ENCODE data around the gene PDZRN3. TPM values are rescaled to one million over a fixed set of nuclear protein-coding genes. Genes with fewer than 3 reads are reported as not detected.
A peak's percentile ranks its signal among the peaks of the same experiment; 100 is the strongest.

The PDZRN3 gene
- total RNA-seq, 1 donor from 2014 or later = 75.9 TPM

DNA sequence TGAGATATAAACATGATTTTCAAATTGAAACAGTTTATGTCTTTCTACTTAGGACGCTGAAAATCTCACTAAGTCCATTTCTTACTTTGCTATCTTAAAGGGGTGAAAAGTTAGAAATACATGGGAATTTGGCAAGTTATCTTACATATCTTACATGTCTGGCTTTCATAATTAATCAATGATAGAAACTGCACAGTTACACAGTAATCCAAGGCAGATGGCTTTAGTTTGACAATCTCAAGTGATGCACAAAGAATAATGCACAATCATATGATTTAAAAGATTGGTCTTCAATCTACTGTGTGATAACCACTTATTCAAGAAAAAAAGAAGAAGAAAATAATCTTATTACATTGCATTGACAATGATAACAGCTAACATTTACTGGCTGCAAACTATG is 14.2 kb downstream of the PDZRN3 start:
- Histone ChIP-seq H3K36me3 (no peaks in the 10 kb centered on the region), H3K27me3 (no peaks in the 10 kb centered on the region), H3K4me1 (peaks cover 80% of the 10 kb centered on the region), H3K4me3 (no peak overlapping the region), H3K9me3 (no peaks in the 10 kb centered on the region), H3K27ac (no peak overlapping the region)
- TF ChIP-seq POLR2AphosphoS5 (IDR thresholded peaks at IDR 0.05; ENCODE audit: insufficient read depth in 1 of 2, low read depth in 1 of 2) (no peak), POLR2A (IDR thresholded peaks at IDR 0.05) (no peak)
- TF ChIP-seq, protein P1, sequence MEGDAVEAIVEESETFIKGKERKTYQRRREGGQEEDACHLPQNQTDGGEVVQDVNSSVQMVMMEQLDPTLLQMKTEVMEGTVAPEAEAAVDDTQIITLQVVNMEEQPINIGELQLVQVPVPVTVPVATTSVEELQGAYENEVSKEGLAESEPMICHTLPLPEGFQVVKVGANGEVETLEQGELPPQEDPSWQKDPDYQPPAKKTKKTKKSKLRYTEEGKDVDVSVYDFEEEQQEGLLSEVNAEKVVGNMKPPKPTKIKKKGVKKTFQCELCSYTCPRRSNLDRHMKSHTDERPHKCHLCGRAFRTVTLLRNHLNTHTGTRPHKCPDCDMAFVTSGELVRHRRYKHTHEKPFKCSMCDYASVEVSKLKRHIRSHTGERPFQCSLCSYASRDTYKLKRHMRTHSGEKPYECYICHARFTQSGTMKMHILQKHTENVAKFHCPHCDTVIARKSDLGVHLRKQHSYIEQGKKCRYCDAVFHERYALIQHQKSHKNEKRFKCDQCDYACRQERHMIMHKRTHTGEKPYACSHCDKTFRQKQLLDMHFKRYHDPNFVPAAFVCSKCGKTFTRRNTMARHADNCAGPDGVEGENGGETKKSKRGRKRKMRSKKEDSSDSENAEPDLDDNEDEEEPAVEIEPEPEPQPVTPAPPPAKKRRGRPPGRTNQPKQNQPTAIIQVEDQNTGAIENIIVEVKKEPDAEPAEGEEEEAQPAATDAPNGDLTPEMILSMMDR (IDR thresholded peaks at IDR 0.05) = no peak
- intact Hi-C loops (cut with DNase I) = no loop called here
- no peak for DNase-seq (ENCODE audit: extremely low spot score in 2 of 2)

DNA sequence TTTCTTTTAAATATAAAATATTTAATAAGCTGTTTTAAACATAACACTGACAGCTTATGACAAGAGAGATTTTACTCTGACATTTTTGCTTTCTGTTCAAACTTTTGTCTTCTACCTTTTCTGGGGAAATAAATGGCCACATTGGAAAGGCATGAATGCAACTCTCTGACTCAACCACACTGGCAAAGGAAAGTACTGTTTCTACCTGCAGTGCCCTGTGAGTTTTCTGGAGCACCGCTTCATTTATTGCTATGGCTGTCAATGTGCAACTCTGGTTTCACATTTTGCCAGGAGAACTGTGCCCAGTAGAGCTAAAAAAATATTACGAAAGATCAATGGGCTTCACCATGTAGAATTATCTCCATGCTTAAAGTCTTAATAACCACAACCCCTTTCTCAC is 15.1 kb downstream of the PDZRN3 start:
- intact Hi-C loops (cut with DNase I) = no loop called here
- DNase-seq (ENCODE audit: extremely low spot score in 2 of 2) = no peak
- Histone ChIP-seq H3K9me3 (no peaks in the 10 kb centered on the region), H3K36me3 (no peaks in the 10 kb centered on the region), H3K4me3 (no peak overlapping the region), H3K27ac (no peak overlapping the region), H3K4me1 (peaks cover 72% of the 10 kb centered on the region), H3K27me3 (no peaks in the 10 kb centered on the region)
- TF ChIP-seq POLR2A (IDR thresholded peaks at IDR 0.05) = no peak
- no peak for TF ChIP-seq POLR2AphosphoS5 (IDR thresholded peaks at IDR 0.05; ENCODE audit: insufficient read depth in 1 of 2, low read depth in 1 of 2)
- TF ChIP-seq, protein P1 (IDR thresholded peaks at IDR 0.05) = no peak

DNA sequence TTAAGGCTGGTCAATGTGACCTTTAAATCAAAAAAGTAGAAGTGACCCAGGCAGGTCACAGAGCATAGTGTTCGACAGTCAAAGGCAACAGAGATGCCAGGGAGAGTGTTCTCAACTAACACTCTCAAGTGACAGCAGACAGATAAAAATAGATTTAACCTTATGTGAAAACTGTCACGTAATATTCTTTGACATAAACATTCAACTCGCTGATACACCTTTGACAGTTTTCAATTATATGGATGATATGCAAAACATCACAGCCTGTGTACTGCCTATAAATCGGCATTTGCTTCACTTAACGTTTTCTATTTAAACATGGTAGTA is 15.5 kb downstream of the PDZRN3 start:
- TF ChIP-seq POLR2A (IDR thresholded peaks at IDR 0.05) (no peak), POLR2AphosphoS5 (IDR thresholded peaks at IDR 0.05; ENCODE audit: insufficient read depth in 1 of 2, low read depth in 1 of 2) (no peak)
- TF ChIP-seq, protein P1 (IDR thresholded peaks at IDR 0.05) = no peak
- intact Hi-C loops (cut with DNase I) = no loop called here
- Histone ChIP-seq H3K9me3 (no peaks in the 10 kb centered on the region), H3K27me3 (no peaks in the 10 kb centered on the region), H3K36me3 (no peaks in the 10 kb centered on the region), H3K27ac (no peak overlapping the region), H3K4me1 (peaks cover 70% of the 10 kb centered on the region), H3K4me3 (no peak overlapping the region)
- DNase-seq (ENCODE audit: extremely low spot score in 2 of 2) = no peak

DNA sequence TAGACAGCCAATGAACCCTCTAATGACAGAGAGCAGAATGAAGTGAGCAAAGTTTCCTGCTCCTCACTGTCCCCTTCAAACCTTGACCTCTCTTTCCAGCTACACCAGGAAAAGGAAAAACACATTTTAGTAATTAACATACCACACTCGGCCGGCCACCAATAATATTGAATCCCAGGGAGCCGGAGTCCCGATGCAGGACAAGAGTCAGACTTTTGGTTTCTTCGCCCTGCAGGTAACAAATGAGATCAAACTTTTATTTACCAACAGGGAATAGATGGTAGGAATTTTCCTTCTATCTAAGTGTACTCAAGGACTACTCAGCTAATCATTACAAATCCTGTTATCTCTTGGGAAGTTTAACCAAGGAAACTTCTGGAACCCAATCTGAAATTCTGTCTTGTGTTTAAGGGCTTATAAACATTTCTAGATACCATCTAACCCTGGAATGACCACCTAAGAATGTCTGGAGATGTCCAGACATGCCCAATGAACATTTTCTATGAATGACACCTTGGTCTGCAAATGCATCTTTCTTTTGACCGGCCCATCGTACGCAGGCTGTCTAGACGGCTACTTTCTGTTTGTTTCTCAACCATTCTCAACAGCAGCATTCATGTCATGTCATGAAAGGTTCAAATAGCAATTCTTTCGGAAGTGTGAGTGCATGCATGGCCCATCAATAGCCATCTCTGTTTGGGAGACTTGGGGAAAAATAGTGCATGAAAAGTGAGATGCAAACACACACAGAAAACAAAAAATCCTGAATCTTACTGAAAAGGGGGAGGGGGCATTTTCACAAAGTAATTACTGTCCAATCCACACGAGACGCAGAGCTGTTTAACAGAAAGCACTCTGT is 16.1 kb downstream of the PDZRN3 start:
- no peak overlapping the region for H3K4me3 ChIP-seq
- peaks cover 67% of the 10 kb centered on the region for H3K4me1 ChIP-seq
- no peaks in the 10 kb centered on the region for H3K9me3 ChIP-seq
- TF ChIP-seq, protein P1 (IDR thresholded peaks at IDR 0.05) = no peak
- TF ChIP-seq POLR2AphosphoS5 (IDR thresholded peaks at IDR 0.05; ENCODE audit: insufficient read depth in 1 of 2, low read depth in 1 of 2) (no peak), POLR2A (IDR thresholded peaks at IDR 0.05) (no peak)
- no peak for DNase-seq (ENCODE audit: extremely low spot score in 2 of 2)
- intact Hi-C loops (cut with DNase I) = no loop called here
- no peaks in the 10 kb centered on the region for H3K36me3 ChIP-seq
- no peaks in the 10 kb centered on the region for H3K27me3 ChIP-seq
- H3K27ac ChIP-seq = peak overlapping the region; percentile 40

DNA sequence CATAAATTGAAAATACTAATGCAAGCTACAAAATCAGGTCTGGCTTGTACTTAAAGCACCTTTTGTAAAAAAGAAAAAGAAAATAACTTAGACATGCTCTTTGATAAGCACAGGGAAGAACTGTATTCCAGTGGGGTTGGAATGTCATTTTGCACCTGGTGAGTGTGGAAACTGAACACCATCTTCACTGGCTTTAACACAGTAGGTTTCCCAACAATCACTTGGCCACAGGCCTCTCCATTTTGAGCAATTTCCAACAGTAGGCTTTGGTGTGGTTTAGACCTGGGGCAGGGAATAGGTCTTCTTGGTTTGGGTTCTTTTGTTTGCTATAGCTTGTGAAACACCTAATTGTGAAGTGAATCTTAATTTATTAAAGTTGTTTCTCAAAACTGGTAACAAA is 18.9 kb downstream of the PDZRN3 start:
- H3K36me3 ChIP-seq = no peaks in the 10 kb centered on the region
- H3K4me1 ChIP-seq = peaks cover 61% of the 10 kb centered on the region
- H3K27me3 ChIP-seq = no peaks in the 10 kb centered on the region
- H3K4me3 ChIP-seq = no peak overlapping the region
- intact Hi-C loops (cut with DNase I) = no loop called here
- H3K9me3 ChIP-seq = no peaks in the 10 kb centered on the region
- peak overlapping the region; percentile 30 for H3K27ac ChIP-seq
- no peak for DNase-seq (ENCODE audit: extremely low spot score in 2 of 2)
- TF ChIP-seq POLR2AphosphoS5 (IDR thresholded peaks at IDR 0.05; ENCODE audit: insufficient read depth in 1 of 2, low read depth in 1 of 2) = no peak
- no peak for TF ChIP-seq POLR2A (IDR thresholded peaks at IDR 0.05)
- TF ChIP-seq, protein P1 (IDR thresholded peaks at IDR 0.05) = no peak
